ENCODE results near the gene PHAX.

- TF ChIP-seq, protein P1, sequence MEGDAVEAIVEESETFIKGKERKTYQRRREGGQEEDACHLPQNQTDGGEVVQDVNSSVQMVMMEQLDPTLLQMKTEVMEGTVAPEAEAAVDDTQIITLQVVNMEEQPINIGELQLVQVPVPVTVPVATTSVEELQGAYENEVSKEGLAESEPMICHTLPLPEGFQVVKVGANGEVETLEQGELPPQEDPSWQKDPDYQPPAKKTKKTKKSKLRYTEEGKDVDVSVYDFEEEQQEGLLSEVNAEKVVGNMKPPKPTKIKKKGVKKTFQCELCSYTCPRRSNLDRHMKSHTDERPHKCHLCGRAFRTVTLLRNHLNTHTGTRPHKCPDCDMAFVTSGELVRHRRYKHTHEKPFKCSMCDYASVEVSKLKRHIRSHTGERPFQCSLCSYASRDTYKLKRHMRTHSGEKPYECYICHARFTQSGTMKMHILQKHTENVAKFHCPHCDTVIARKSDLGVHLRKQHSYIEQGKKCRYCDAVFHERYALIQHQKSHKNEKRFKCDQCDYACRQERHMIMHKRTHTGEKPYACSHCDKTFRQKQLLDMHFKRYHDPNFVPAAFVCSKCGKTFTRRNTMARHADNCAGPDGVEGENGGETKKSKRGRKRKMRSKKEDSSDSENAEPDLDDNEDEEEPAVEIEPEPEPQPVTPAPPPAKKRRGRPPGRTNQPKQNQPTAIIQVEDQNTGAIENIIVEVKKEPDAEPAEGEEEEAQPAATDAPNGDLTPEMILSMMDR (IDR thresholded peaks at IDR 0.05): no peak
- no peak for TF ChIP-seq TCF7L2 (IDR thresholded peaks at IDR 0.05; ENCODE audit: low read depth, low read length)
Observed at GRCh38 chr5:126587551-126588390, 13.0 kb upstream of the PHAX start.
